ENCODE results near the gene CELF1.

Gene CELF1

GRCh38 chr11:47447906-47448305, 105.0 kb downstream of the CELF1 start:
- DNase-seq (ENCODE audit: low spot score), result no peak

GRCh38 chr11:47446833-47447232, 106.1 kb downstream of the CELF1 start:
- no peak for DNase-seq (ENCODE audit: low spot score)

- DNase-seq (ENCODE audit: low spot score), result no peak
Observed at GRCh38 chr11:47445840-47446239, 107.1 kb downstream of the CELF1 start.

GRCh38 chr11:47443817-47444216, 109.1 kb downstream of the CELF1 start:
- DNase-seq (ENCODE audit: low spot score), result no peak

GRCh38 chr11:47443028-47443700, 109.8 kb downstream of the CELF1 start:
- DNase-seq (ENCODE audit: low spot score), result peak; percentile 84

GRCh38 chr11:47442514-47442913, 110.4 kb downstream of the CELF1 start:
- no peak for DNase-seq (ENCODE audit: low spot score)

GRCh38 chr11:47441421-47441820, 111.5 kb downstream of the CELF1 start:
- no peak for DNase-seq (ENCODE audit: low spot score)

GRCh38 chr11:47440054-47440476, 112.9 kb downstream of the CELF1 start:
- no peak for DNase-seq (ENCODE audit: low spot score)

- DNase-seq (ENCODE audit: low spot score), result no peak
Observed at GRCh38 chr11:47438721-47439120, 114.2 kb downstream of the CELF1 start.

- DNase-seq (ENCODE audit: low spot score), result no peak
Observed at GRCh38 chr11:47437746-47438418, 115.0 kb downstream of the CELF1 start.

- DNase-seq (ENCODE audit: low spot score), result no peak
Observed at GRCh38 chr11:47437218-47437745, 115.7 kb downstream of the CELF1 start.

- DNase-seq (ENCODE audit: low spot score), result no peak
Observed at GRCh38 chr11:47436726-47437125, 116.2 kb downstream of the CELF1 start.

- no peak for DNase-seq (ENCODE audit: low spot score)
Observed at GRCh38 chr11:47435687-47436086, 117.2 kb downstream of the CELF1 start.

- DNase-seq (ENCODE audit: low spot score), result no peak
Observed at GRCh38 chr11:47434011-47434786, 118.7 kb downstream of the CELF1 start.

- DNase-seq (ENCODE audit: low spot score), result no peak
Observed at GRCh38 chr11:47433157-47433556, 119.8 kb downstream of the CELF1 start.

- DNase-seq (ENCODE audit: low spot score), result no peak
Observed at GRCh38 chr11:47431356-47432083, 121.4 kb downstream of the CELF1 start.

GRCh38 chr11:47430524-47430923, 122.4 kb downstream of the CELF1 start:
- DNase-seq (ENCODE audit: low spot score), result peak; percentile 74

GRCh38 chr11:47426062-47426956, 126.6 kb downstream of the CELF1 start, which contains the start of gene PSMC3:
Gene PSMC3 (minus strand): TSS chr11:47426439. CDS start chr11:47426279, 160 bp downstream.
- peak; percentile 97 for DNase-seq (ENCODE audit: low spot score)

GRCh38 chr11:47425611-47426010, 127.3 kb downstream of the CELF1 start:
- no peak for DNase-seq (ENCODE audit: low spot score)

- no peak for DNase-seq (ENCODE audit: low spot score)
Observed at GRCh38 chr11:47418454-47419259, 134.3 kb downstream of the CELF1 start.

Measured in putamen (tissue), 1 donor.